ENCODE data around the gene FGA.
A peak's percentile ranks its signal among the peaks of the same experiment; 100 is the strongest.

DNA sequence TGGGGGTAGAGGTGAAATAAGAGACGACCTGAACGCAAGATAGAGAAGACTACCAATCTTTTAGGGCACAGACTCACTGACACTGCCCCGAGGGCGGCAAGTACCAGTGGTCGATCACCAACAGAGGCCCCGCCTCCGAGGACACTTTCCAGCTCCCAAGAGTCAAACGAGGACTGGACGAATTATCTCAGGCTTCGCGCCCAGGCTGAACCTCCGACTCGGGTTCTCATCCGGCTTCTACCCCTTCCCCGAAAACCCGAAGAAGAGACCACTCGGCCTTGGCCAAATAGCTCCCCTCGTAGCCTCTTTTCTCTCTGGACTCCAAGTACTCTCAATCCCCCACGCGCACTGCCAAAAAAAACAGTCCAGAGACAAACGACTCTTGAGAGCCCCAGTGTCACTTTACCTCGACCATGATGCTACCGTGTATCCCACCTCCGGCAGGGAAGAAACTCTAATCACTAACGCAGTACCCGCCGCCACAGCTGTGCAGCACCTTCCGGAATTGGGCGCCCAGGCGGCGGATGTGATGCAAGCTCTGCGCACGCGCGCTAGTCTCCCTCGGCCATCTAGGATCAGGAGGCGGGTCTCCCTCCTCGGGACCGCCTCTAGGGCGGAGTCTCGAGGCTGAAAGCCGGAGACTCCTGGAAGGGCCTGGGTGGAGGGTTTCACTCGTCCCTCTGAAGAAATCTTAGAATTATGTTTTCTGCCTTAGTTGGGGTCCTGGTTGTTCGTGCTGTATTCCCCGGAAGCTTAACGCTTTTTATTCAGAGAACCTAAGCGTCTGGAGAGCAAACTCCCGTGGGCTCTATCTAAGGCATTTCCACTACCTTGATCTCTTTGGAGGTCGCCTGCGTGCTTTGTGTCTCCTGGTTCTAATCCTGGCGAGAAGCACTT lies 40.4 kb downstream of the FGA start, which contains the start of gene PLRG1:
- TF ChIP-seq CTCF (IDR thresholded peaks at IDR 0.05; ENCODE audit: low read depth, low read length, missing input control) (peak; percentile 30), RAD21 (IDR thresholded peaks at IDR 0.05) (peak; percentile 12 to 37), YY1 (IDR thresholded peaks at IDR 0.05) (peak; percentile 71), EGR1 (IDR thresholded peaks at IDR 0.05; ENCODE audit: low read depth in 2 of 2) (no peak), TAF1 (conservative IDR thresholded peaks at IDR 0.05) (peak; percentile 43), SP1 (IDR thresholded peaks at IDR 0.05) (peak; percentile 30), REST (IDR thresholded peaks at IDR 0.05) (peak; percentile 25), ATF3 (IDR thresholded peaks at IDR 0.05) (peak; percentile 84)
- TF ChIP-seq, protein P1, sequence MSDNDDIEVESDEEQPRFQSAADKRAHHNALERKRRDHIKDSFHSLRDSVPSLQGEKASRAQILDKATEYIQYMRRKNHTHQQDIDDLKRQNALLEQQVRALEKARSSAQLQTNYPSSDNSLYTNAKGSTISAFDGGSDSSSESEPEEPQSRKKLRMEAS (IDR thresholded peaks at IDR 0.05): no peak
